MV-4-11 (cell line): ENCODE results near the gene CRACDL.
"Not testable (repeated sequence)": the region's sequence is repeated elsewhere in the genome, so short reads cannot be mapped to it uniquely, and the experiment has no call there.

Experiments used
- DNase-seq: peaks from one replicate; lab custom pipeline; 2025; lab: John Stamatoyannopoulos, UW

CRACDL gene

GRCh38 chr2:98776136-98776535 is 159.9 kb downstream of the CRACDL start:
- DNase-seq: no peak

GRCh38 chr2:98775146-98775986 is 160.7 kb downstream of the CRACDL start:
- DNase-seq: no peak

- DNase-seq: no peak
Observed at GRCh38 chr2:98773907-98774306, 162.1 kb downstream of the CRACDL start.

DNA sequence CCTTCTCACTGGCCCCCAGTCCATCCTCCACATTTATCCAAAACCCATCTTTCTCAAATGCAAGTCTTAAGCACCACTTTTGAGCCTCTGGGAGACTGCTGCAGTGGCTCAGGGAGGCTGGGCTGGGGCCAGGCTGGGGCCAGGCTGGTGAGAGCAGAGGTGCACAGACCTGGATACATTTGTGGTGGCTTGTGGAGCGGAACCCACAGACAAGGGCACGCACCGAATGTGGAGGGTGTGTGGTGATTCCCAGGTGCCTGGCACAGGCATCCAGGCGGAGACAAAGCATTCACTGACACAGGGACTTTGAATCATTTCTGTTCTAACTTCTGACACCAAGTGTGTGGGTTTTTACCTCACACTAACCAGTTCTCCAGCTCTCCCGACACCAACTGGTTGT is 162.9 kb downstream of the CRACDL start:
- DNase-seq: no peak

- no peak for DNase-seq
Observed at GRCh38 chr2:98772536-98772935, 163.5 kb downstream of the CRACDL start.

DNA sequence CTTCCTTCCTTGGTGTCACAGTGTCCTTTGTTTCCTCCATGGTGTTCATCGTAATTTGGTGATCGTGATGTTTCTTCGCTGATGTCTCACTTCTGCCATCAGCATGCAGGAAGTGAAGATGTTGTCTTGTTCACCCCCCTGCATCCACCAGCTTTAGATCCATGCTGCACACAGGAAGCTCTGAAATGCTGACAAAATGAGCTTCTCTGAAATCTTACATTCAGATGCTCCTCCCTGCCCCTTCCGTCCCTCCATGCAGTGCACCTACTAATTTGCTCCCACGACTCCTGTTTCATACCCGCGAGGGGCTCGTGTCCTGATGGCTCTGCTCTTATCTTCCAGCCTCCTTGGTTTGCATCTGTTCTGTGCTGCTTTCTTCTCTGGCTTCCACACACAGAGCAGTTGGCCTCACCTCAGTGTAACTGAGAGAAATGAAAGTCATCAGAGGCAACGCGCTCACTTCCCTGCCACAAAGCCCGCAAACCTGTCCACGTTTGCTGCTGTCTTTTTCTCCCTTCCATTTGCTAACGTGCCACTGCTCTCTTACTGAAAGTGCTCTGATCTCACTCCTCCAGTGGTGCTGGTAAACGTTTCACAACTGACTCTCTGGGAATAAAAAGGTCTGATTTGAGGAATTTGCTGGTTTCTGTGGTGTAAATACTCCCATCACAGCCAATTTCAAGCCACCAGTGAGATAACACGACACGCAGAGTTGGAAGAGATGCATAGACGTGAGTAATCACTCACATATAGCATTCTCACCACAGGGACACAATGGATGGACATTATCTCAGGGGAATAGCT is 164.1 kb downstream of the CRACDL start:
- peak; percentile 71 for DNase-seq

DNA sequence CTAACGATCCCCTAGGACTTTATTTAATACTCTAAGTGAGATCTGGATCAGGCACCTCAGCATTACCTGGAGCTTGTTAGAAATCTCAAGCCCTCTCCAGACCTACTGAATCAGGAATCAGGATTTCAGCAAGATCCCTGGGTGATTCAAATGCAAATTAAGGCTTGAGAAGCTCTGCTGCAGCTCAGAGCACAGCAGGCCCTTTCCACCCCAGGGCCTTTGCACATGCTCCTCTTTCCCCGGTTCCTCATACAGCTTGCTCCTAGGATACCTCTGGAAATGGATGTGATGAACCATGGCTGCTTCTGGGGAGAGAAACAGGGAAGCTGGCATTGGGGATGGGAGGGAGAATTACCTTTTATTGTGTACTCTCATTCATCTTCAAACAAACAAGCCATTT is 164.8 kb downstream of the CRACDL start:
- no peak for DNase-seq

DNA sequence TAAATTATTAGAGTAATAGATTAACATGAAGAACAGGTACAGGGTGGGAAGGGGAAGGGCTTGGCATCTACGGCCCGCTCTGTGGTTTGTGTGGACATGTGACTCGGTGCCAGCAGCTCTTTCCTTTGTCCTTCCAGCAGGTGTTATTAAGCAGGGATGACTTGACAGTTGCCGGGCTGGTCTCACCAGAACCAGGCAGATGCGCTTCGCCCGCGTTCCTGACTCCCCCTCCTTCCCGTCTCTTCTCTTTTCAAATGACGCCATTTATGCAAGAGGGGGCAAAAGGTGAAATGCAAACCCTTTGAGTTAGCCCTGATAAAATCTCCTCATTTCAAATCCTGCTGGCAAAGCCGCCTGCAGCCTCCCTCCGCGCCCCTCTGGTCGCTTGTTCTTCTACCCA is 166.2 kb downstream of the CRACDL start:
- DNase-seq: no peak

- DNase-seq: no peak
Observed at GRCh38 chr2:98769114-98769476, 166.9 kb downstream of the CRACDL start.

GRCh38 chr2:98768384-98769113 is 167.5 kb downstream of the CRACDL start:
- no peak for DNase-seq

- peak; percentile 90 for DNase-seq
Observed at GRCh38 chr2:98764499-98764898, 171.5 kb downstream of the CRACDL start.

DNA sequence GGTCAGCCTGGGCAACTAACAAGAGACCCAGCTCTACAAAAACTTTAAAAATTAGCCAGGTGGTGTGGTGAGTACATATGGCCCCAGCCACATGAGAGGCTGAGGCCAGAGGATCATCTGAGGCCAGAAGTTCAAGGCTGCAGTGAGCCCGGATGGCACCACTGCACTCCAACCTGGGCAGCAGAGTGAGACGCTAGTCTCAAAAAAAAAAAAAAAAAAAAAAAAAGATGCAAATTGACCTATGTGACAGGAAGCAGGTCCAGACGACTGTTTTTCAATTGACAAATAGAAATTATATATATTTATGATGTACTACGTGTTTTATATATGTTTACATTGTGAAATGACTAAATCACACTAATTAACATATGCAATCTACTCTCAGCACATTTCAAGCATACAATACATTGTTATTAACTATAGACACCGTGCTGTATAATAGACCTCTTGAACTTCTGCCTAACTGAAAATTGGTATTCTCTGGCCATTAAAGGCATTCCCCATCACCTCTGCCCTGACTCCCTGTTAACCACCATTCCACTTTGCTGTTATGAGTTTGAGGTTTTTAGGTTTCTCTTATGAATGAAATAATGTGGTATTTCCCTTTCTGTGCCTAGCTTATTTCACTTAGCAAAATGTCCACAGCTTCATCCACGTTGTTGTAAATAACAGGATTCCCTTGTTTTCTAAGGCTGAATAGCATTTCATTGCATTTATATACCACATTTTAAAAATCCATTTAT is 172.6 kb downstream of the CRACDL start:
- no peak for DNase-seq

DNA sequence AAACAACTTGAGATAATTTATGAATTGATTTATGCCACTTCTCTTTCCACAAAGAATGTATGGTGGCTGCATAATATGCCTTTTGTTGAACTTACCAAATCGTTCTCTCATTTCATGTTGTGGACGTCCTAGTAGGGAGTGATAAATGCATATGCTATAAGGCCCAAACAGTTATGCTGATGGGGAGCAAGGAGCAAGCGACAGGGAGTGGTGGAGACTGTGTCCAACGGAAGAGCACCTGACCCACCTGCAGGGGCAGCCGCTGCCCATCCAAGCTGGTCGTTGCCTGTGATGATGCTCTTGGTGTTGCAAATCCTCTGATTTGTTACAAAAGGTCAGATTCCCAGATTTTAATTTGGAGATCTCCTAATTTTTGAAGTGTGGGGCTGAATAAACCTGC is 174.1 kb downstream of the CRACDL start:
- no peak for DNase-seq

- DNase-seq: no peak
Observed at GRCh38 chr2:98761267-98761781, 174.7 kb downstream of the CRACDL start.

DNA sequence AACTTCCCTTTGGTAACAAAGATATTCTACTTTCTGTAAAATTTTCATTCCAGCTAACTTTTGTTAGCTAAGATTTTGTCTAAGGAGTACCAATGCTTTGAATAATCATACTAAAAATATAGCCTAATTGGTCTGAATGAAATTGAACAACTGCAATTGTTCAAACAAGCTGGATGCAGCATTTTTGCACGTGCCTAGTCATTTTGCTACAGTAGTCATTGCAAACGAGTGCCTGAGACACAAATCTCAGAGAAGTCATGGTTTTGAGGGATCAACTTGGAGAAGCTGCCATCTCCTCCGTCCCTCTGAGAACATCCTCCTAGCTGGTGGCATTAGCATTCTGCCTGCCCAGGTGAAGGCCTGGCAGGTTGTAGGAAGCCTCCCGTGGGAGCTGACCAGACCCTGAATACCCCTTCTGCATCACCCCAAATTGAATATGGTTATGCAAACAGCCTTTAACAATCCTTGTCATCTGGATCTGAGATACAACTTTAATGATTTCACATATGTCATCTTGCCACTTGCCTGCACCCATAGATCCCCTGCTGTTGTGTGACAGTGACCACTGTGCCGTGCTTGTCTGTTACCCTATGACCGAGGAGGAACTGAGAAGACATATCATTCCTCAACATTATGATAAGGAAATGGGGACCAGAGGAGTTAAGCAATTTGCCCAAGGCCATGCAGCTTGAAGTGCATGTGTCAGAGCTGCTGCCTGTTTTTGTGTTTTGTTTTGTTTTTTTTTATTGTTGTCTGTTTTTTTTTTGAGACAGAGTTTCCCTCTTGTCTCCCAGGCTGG is 176.0 kb downstream of the CRACDL start:
- DNase-seq: peak; percentile 96

- peak; percentile 62 for DNase-seq
Observed at GRCh38 chr2:98759338-98759737, 176.7 kb downstream of the CRACDL start.

DNA sequence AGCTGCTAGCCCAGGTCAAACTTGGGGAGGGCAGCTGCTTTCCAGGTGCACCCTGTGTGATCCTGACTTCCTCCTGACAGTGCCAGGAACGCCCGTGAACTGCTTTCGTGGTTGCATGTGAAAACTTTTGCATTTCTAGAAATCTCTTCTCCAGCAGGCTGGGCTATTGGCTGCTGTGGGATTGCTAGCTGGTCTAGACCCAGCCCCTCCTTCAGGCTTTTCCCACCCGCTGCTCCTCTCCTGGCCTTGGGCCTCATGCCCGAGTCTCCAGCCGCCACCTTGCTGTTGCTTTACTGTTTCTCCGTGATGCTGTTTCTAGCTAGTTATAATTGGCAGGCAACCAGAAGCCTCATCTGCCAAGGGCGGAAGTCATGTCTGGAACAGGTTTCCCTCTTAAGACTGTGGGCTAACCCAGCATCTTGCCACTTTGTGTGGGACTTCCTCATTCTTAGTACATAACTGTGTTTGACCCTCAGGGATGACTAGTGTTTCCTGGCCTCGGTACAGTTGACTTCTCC is 178.1 kb downstream of the CRACDL start:
- peak; percentile 99 for DNase-seq

DNA sequence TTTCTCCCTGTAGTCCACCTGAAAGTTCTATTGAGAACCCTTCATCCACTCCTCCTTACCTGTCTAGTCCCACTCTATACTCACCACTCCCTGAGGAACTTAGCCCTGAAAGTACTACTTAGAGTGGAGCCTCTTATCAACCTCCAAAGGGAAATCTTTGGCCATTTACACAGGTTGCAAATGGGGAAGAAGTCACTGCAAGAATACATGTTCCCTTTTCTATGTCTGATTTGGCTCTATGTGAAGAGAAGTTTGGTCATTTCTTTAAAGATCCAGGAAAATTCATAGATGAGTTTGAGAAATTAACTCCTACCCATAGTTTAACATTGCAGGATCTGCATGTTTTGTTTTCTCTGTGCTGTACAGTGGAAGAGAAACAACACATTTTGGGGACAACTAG is 182.2 kb downstream of the CRACDL start:
- DNase-seq: no peak

- not testable (repeated sequence) for DNase-seq
Observed at GRCh38 chr2:98752711-98753110, 183.3 kb downstream of the CRACDL start.

- no peak for DNase-seq
Observed at GRCh38 chr2:98751748-98752147, 184.3 kb downstream of the CRACDL start.
